Smooth muscle cell of bladder (primary cell): ENCODE data around the gene QRFP. TPM values are rescaled to one million over a fixed set of nuclear protein-coding genes. Genes with fewer than 3 reads are reported as not detected.

Experiments
- total RNA-seq: library from RNA; depleted of rRNA; stranded (reverse); fragments of >200 nt; gene quantifications from 2 replicates; pipeline ENCODE4 v1.2.3, GENCODE V29; 2014

The QRFP gene
- not detected in 2 replicates for total RNA-seq

GRCh38 chr9:130896233-130897014 is at the start of gene QRFP:
Gene QRFP (minus strand): TSS chr9:130896812. CDS start chr9:130893838, 2,974 bp downstream.

GRCh38 chr9:130938652-130939404 is 42.2 kb upstream of the QRFP start, which contains the start of gene FIBCD1:
Gene FIBCD1 (minus strand): TSS chr9:130939247. CDS start chr9:130938607, 640 bp downstream.

Other genes starting within 250 kb of the QRFP start
- gene PRDM12, start 232.2 kb downstream of the QRFP start, total RNA-seq = not detected in 2 replicates
- 18.9 and 30.5 TPM in 2 replicates for gene EXOSC2, start 203.0 kb downstream of the QRFP start, total RNA-seq
- gene ABL1, start 61.6 kb downstream of the QRFP start, total RNA-seq = 62.0 and 68.1 TPM in 2 replicates
- gene FIBCD1, start 42.4 kb upstream of the QRFP start, total RNA-seq = 0.28 and 1.5 TPM in 2 replicates
- 0.09 and 0.28 TPM in 2 replicates for gene LAMC3, start 112.4 kb upstream of the QRFP start, total RNA-seq
- under 0.01 TPM in 2 replicates for gene AIF1L, start 199.7 kb upstream of the QRFP start, total RNA-seq
- 7.3 and 8.7 TPM in 2 replicates for gene NUP214, start 228.8 kb upstream of the QRFP start, total RNA-seq